ENCODE data around the gene IL16.
"Not testable (repeated sequence)": the region's sequence is repeated elsewhere in the genome, so short reads cannot be mapped to it uniquely, and the experiment has no call there.

The IL16 gene

GRCh38 chr15:81343371-81343770, 146.7 kb downstream of the IL16 start:
- no peak for DNase-seq

- no peak for DNase-seq
These were observed 149.9 kb downstream of the IL16 start for GRCh38 chr15:81346611-81347010.

- no peak for DNase-seq
These were observed 151.2 kb downstream of the IL16 start for GRCh38 chr15:81347910-81348309.

- DNase-seq, result not testable (repeated sequence)
These were observed 152.0 kb downstream of the IL16 start for GRCh38 chr15:81348691-81349090.

GRCh38 chr15:81349271-81349670, 152.6 kb downstream of the IL16 start:
- DNase-seq, result no peak

GRCh38 chr15:81351651-81352050, 155.0 kb downstream of the IL16 start:
- no peak for DNase-seq

GRCh38 chr15:81356252-81356651, 159.6 kb downstream of the IL16 start:
- no peak for DNase-seq

- DNase-seq, result no peak
These were observed 160.6 kb downstream of the IL16 start for GRCh38 chr15:81357180-81357686.

GRCh38 chr15:81358248-81358647, 161.6 kb downstream of the IL16 start:
- DNase-seq, result no peak

- DNase-seq, result no peak
These were observed 163.8 kb downstream of the IL16 start for GRCh38 chr15:81360491-81360890.

- DNase-seq, result no peak
These were observed 165.2 kb downstream of the IL16 start for GRCh38 chr15:81361891-81362290.

- no peak for DNase-seq
These were observed 166.1 kb downstream of the IL16 start for GRCh38 chr15:81362790-81363189.

- no peak for DNase-seq
These were observed 166.6 kb downstream of the IL16 start for GRCh38 chr15:81363276-81363675.
